HG02588 (cell line): ENCODE measurements around the gene MYO18A.
"Not testable (repeated sequence)": the region's sequence is repeated elsewhere in the genome, so short reads cannot be mapped to it uniquely, and the experiment has no call there.

Experiments used
- ATAC-seq: cut with Tn5 transposase; IDR thresholded peaks from one replicate; pipeline ENCODE4 v1.9.1; 2021; ENCODE audit warnings: mild to moderate bottlenecking, moderate library complexity; ENCODE audit not compliant: unreplicated experiment

The MYO18A gene

GRCh38 chr17:29195465-29196081, 15.4 kb upstream of the MYO18A start:
- no peak for ATAC-seq

GRCh38 chr17:29194669-29195068, 14.5 kb upstream of the MYO18A start:
- no peak for ATAC-seq

GRCh38 chr17:29193146-29193545, 12.9 kb upstream of the MYO18A start:
- no peak for ATAC-seq

- ATAC-seq, result no peak
Observed at GRCh38 chr17:29190592-29191207, 10.5 kb upstream of the MYO18A start.

- no peak for ATAC-seq
Observed at GRCh38 chr17:29190039-29190438, 9.8 kb upstream of the MYO18A start.

- no peak for ATAC-seq
Observed at GRCh38 chr17:29189355-29189754, 9.2 kb upstream of the MYO18A start.

GRCh38 chr17:29181226-29181625, 1.0 kb upstream of the MYO18A start:
- no peak for ATAC-seq

- ATAC-seq, result no peak
Observed at GRCh38 chr17:29180788-29181160, 576 bp upstream of the MYO18A start.

- no peak for ATAC-seq
Observed at GRCh38 chr17:29179232-29180033, 765 bp downstream of the MYO18A start.

- no peak for ATAC-seq
Observed at GRCh38 chr17:29178750-29179231, 1.4 kb downstream of the MYO18A start.

GRCh38 chr17:29177871-29178749, 2.1 kb downstream of the MYO18A start:
- ATAC-seq, result no peak

GRCh38 chr17:29177541-29177870, 2.7 kb downstream of the MYO18A start:
- no peak for ATAC-seq

GRCh38 chr17:29176558-29177351, 3.4 kb downstream of the MYO18A start:
- no peak for ATAC-seq

- no peak for ATAC-seq
Observed at GRCh38 chr17:29175349-29175748, 4.8 kb downstream of the MYO18A start.

- ATAC-seq, result no peak
Observed at GRCh38 chr17:29172589-29172988, 7.6 kb downstream of the MYO18A start.

- no peak for ATAC-seq
Observed at GRCh38 chr17:29170682-29171081, 9.5 kb downstream of the MYO18A start.

- ATAC-seq, result no peak
Observed at GRCh38 chr17:29169806-29170591, 10.2 kb downstream of the MYO18A start.

GRCh38 chr17:29168759-29169126, 11.5 kb downstream of the MYO18A start:
- not testable (repeated sequence) for ATAC-seq

GRCh38 chr17:29168079-29168758, 12.0 kb downstream of the MYO18A start:
- ATAC-seq, result no peak
